MM.1S (cell line): ENCODE measurements around the gene REG4.

Experiments used
- DNase-seq: peaks from one replicate; pipeline ENCODE4 v3.0.0-alpha.2; 2015
- H2AFZ ChIP-seq: fragments of 300-600 bp; sonication (generic); 2 replicates; pipeline ENCODE4 v1.6.0; 2016; ENCODE audit warnings: antibody characterized with exemption, low read length
- H3F3A ChIP-seq: fragments of 300-600 bp; sonication (generic); 2 replicates; pipeline ENCODE4 v1.6.1; 2016; ENCODE audit warnings: mild to moderate bottlenecking, antibody characterized with exemption, low read length, moderate library complexity, mixed read lengths; ENCODE audit not compliant: insufficient read depth
- H3K27ac ChIP-seq: fragments of 300-600 bp; sonication (generic); 2 replicates; pipeline ENCODE4 v1.5.1; 2016; ENCODE audit warnings: mild to moderate bottlenecking, low read length
- H3K27me3 ChIP-seq: fragments of 300-600 bp; sonication (generic); replicated peaks from 2 replicates; pipeline ENCODE4 v1.6.0; 2016; ENCODE audit warnings: low read length; ENCODE audit not compliant: insufficient read depth
- H3K36me3 ChIP-seq: fragments of 300-600 bp; sonication (generic); replicated peaks from 2 replicates; pipeline ENCODE4 v1.6.1; 2016; ENCODE audit warnings: mild to moderate bottlenecking, low read length, mixed read lengths; ENCODE audit not compliant: insufficient read depth
- H3K4me1 ChIP-seq: fragments of 300-600 bp; sonication (generic); 2 replicates; pipeline ENCODE4 v1.6.1; 2016; ENCODE audit warnings: low read length, mixed read lengths
- H3K4me2 ChIP-seq: fragments of 300-600 bp; sonication (generic); 2 replicates; pipeline ENCODE4 v1.6.0; 2016; ENCODE audit warnings: low read depth, low read length
- H3K4me3 ChIP-seq: fragments of 300-600 bp; sonication (generic); 2 replicates; pipeline ENCODE4 v1.5.1; 2016; ENCODE audit warnings: low read length, mixed read lengths
- H3K79me2 ChIP-seq: fragments of 300-600 bp; sonication (generic); 2 replicates; pipeline ENCODE4 v1.6.1; 2016; ENCODE audit warnings: mixed run types, low read length, mixed read lengths
- H3K9ac ChIP-seq: fragments of 300-600 bp; sonication (generic); 2 replicates; pipeline ENCODE4 v1.6.1; 2016; ENCODE audit warnings: low read length, mixed read lengths
- H3K9me2 ChIP-seq: fragments of 300-600 bp; sonication (generic); replicated peaks from 2 replicates; pipeline ENCODE4 v1.6.1; 2016; ENCODE audit warnings: mild to moderate bottlenecking, low read length, mixed read lengths; ENCODE audit not compliant: insufficient read depth
- H3K9me3 ChIP-seq: fragments of 300-600 bp; sonication (generic); replicated peaks from 2 replicates; pipeline ENCODE4 v1.6.1; 2016; ENCODE audit warnings: mild to moderate bottlenecking, low read length, mixed read lengths; ENCODE audit not compliant: insufficient read depth
- H4K20me1 ChIP-seq: fragments of 300-600 bp; sonication (generic); 2 replicates; pipeline ENCODE4 v1.6.1; 2016; ENCODE audit warnings: mild to moderate bottlenecking, low read length, moderate library complexity, mixed read lengths; ENCODE audit not compliant: insufficient read depth
- EZH2 ChIP-seq: fragments of 300-600 bp; sonication (generic); optimal IDR thresholded peaks from 2 replicates; pipeline ENCODE3; 2017; ENCODE audit warnings: low read depth, mild to moderate bottlenecking, antibody characterized with exemption, low read length, mixed read lengths
- EZH2phosphoT487 ChIP-seq: fragments of 300-600 bp; sonication (generic); IDR thresholded peaks from 2 replicates; pipeline ENCODE4 v1.6.1; 2018; ENCODE audit warnings: antibody characterized with exemption, low read length
- TF ChIP-seq, protein P1 (sequence below): fragments of 300-600 bp; sonication (generic); IDR thresholded peaks from 2 replicates; pipeline ENCODE4 v1.5.1; 2016; ENCODE audit warnings: antibody characterized with exemption, low read length, mixed read lengths

The REG4 gene

DNA sequence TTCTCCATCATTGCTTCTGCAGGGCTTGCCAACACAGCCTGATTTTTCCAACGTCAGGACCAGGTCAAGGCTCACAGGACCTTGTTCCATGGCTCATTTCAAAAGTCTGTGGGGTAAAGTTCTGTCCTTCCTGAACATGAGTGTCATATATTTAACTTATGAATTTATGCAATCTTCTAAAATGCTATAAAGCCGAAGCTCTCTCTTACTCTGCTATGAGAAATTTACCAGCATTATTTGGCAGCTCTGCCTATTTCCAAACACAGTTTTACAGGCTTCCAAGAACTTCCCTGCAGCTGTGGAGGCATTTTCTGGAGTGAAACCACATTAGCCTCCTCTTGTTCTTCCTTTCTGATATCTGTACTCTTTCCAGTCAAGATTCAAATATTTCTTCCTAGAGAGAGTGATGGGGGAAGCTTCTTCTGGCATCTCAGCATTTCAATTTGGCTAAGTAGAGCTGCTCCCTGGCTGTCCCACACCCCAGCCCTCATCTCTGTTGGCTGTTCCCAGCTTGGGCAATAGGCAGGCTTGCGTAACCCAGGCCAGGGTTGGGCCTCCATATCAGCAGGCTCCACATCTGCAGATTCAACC is 27.0 kb downstream of the REG4 start:
- H2AFZ ChIP-seq = no peak overlapping the region
- no peaks in the 10 kb centered on the region for H3K27me3 ChIP-seq
- peaks cover 17% of the 10 kb centered on the region for H3K4me1 ChIP-seq
- no peak overlapping the region for H3K27ac ChIP-seq
- H3K9me3 ChIP-seq = no peaks in the 10 kb centered on the region
- H3F3A ChIP-seq = no peaks in the 10 kb centered on the region
- no peaks in the 10 kb centered on the region for H3K36me3 ChIP-seq
- no peak for TF ChIP-seq EZH2
- no peak for TF ChIP-seq EZH2phosphoT487
- TF ChIP-seq, protein P1, sequence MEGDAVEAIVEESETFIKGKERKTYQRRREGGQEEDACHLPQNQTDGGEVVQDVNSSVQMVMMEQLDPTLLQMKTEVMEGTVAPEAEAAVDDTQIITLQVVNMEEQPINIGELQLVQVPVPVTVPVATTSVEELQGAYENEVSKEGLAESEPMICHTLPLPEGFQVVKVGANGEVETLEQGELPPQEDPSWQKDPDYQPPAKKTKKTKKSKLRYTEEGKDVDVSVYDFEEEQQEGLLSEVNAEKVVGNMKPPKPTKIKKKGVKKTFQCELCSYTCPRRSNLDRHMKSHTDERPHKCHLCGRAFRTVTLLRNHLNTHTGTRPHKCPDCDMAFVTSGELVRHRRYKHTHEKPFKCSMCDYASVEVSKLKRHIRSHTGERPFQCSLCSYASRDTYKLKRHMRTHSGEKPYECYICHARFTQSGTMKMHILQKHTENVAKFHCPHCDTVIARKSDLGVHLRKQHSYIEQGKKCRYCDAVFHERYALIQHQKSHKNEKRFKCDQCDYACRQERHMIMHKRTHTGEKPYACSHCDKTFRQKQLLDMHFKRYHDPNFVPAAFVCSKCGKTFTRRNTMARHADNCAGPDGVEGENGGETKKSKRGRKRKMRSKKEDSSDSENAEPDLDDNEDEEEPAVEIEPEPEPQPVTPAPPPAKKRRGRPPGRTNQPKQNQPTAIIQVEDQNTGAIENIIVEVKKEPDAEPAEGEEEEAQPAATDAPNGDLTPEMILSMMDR = no peak
- H3K4me2 ChIP-seq = no peak overlapping the region
- H3K4me3 ChIP-seq = no peak overlapping the region
- H3K79me2 ChIP-seq = no peaks in the 10 kb centered on the region
- no peak overlapping the region for H3K9ac ChIP-seq
- H4K20me1 ChIP-seq = no peaks in the 10 kb centered on the region
- no peaks in the 10 kb centered on the region for H3K9me2 ChIP-seq
- DNase-seq = no peak

DNA sequence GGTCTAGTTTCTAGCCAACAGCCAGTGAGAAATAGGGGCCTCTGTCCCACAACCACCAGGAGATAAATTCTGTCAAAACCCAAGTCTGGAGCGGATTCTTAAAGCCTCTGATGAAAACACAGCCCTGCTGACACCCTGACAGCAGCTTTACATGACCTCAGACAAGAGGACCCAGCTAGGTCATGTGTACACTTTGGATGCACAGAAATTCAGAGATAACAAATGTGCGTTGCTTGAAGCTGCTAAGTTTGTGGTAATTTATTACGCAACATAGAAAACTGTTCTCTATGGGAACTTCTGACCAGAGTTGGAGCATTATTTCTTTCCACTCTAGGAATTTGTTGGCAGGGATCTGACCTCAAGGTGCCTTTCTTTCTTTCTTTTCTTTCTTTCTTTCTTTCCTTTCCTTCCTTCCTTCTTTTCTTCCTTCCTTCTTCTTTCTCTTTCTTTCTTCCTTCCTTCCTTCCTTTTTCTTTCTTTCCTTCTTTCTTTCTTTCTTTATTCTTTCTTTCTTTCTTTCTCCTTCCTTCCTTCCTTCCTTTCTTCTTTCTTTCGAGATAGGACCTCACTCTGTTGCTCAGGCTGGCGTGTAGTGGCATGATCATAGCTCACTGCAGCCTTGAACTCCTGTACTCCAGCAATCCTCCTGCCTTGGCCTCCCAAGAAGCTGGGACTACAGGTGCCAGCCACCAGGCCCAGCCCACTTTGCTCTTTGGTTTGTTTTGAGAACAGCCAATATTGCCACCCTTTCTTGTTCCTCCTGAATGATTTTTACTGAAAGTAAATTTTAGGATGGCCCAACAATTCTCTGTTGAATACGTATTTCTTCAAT is 27.7 kb downstream of the REG4 start:
- no peak overlapping the region for H3K4me3 ChIP-seq
- H2AFZ ChIP-seq = no peak overlapping the region
- H3K27me3 ChIP-seq = no peaks in the 10 kb centered on the region
- H3F3A ChIP-seq = no peaks in the 10 kb centered on the region
- no peak for DNase-seq
- H3K4me1 ChIP-seq = peaks cover 17% of the 10 kb centered on the region
- no peak overlapping the region for H3K9ac ChIP-seq
- no peaks in the 10 kb centered on the region for H3K79me2 ChIP-seq
- H4K20me1 ChIP-seq = no peaks in the 10 kb centered on the region
- H3K9me2 ChIP-seq = no peaks in the 10 kb centered on the region
- no peak overlapping the region for H3K27ac ChIP-seq
- no peaks in the 10 kb centered on the region for H3K9me3 ChIP-seq
- H3K4me2 ChIP-seq = no peak overlapping the region
- TF ChIP-seq EZH2 = no peak
- TF ChIP-seq, protein P1 = no peak
- no peak for TF ChIP-seq EZH2phosphoT487
- H3K36me3 ChIP-seq = no peaks in the 10 kb centered on the region

GRCh38 chr1:119782631-119783325 is 28.5 kb downstream of the REG4 start:
- Histone ChIP-seq H3K27ac (no peak overlapping the region), H2AFZ (no peak overlapping the region), H3K9ac (no peak overlapping the region), H3F3A (no peaks in the 10 kb centered on the region), H3K9me3 (no peaks in the 10 kb centered on the region), H3K9me2 (no peaks in the 10 kb centered on the region), H3K36me3 (no peaks in the 10 kb centered on the region), H3K4me2 (no peak overlapping the region), H3K4me1 (peaks cover 14% of the 10 kb centered on the region), H4K20me1 (no peaks in the 10 kb centered on the region), H3K4me3 (no peak overlapping the region), H3K79me2 (no peaks in the 10 kb centered on the region), H3K27me3 (no peaks in the 10 kb centered on the region)
- no peak for DNase-seq
- TF ChIP-seq EZH2phosphoT487 = no peak
- TF ChIP-seq EZH2 = no peak
- TF ChIP-seq, protein P1 = no peak
